GM12878 (cell line): ENCODE results near the gene FUNDC1. TPM values are rescaled to one million over a fixed set of nuclear protein-coding genes. Genes with fewer than 3 reads are reported as not detected.

Experiments used
- ATAC-seq: fragments of 200-7000 bp; cut with Tn5 transposase; 3 replicates; pipeline ENCODE4 v1.9.1; 2020; ENCODE audit warnings: mild to moderate bottlenecking, moderate library complexity
- BruUV-seq: library from RNA; stranded (reverse); fragments of 400-500 nt; replicated peaks from 2 replicates; lab custom pipeline; 2021; lab: Mats Ljungman, UMichigan
- CTCF ChIA-PET: fragments of 300-600 bp; sonication (Branson Sonifier 250); formaldehyde crosslinking; extraction: SDS; loops from one replicate; lab custom pipeline; 2021; ENCODE audit warnings: inconsistent platforms; lab: Yijun Ruan, JAX
- POLR2A ChIA-PET: fragments of 350-600 bp; formaldehyde crosslinking; extraction: SDS; loops from one replicate; lab custom pipeline; 2021; ENCODE audit warnings: inconsistent platforms; lab: Charles Lee
- RAD21 ChIA-PET: fragments of 300-600 bp; sonication (Branson Sonifier 250); formaldehyde crosslinking; loops from one replicate; lab custom pipeline; 2023; ENCODE audit warnings: antibody characterized with exemption; ENCODE audit not compliant: unreplicated experiment; lab: Charles Lee
- SMC1A ChIA-PET: fragments of 300-600 bp; sonication (Branson Sonifier 250); formaldehyde crosslinking; loops from one replicate; lab custom pipeline; 2023; ENCODE audit not compliant: unreplicated experiment, uncharacterized antibody; lab: Charles Lee
- DNase-seq: peaks from one replicate; pipeline ENCODE4 v3.0.0-alpha.2; 2011; ENCODE audit warnings: low read depth, low spot score
- FAIRE-seq: peaks from 3 replicates; lab custom pipeline; 2011; peaks lifted over from hg19 to GRCh38; lab: Jason Lieb, UNC
- H2AFZ ChIP-seq: 2 replicates; pipeline ENCODE4 v1.6.0; 2011; ENCODE audit warnings: low read depth, low read length, control low read depth; ENCODE audit not compliant: control insufficient read depth
- H3K27ac ChIP-seq: 2 replicates; pipeline ENCODE4 v1.5.1; 2011; ENCODE audit warnings: control low read depth; ENCODE audit not compliant: control insufficient read depth, insufficient read depth
- H3K27me3 ChIP-seq, 2 experiments: replicated peaks in 1 of 2; 2 replicates each; pipeline versions ENCODE4 v1.6.0 to v1.6.1; 2011; ENCODE audit warnings: low read length in 1 of 2; ENCODE audit not compliant: control insufficient read depth in 2 of 2, insufficient read depth in 2 of 2
- H3K36me3 ChIP-seq, 2 experiments: 2 replicates each; pipeline ENCODE4 v1.5.1; 2011; ENCODE audit warnings: low read length in 1 of 2; ENCODE audit not compliant: control insufficient read depth in 2 of 2, insufficient read depth in 2 of 2
- H3K4me1 ChIP-seq: 2 replicates; pipeline ENCODE4 v1.6.1; 2011; ENCODE audit warnings: mild to moderate bottlenecking, low read length, moderate library complexity, mixed read lengths; ENCODE audit not compliant: control insufficient read depth, insufficient read depth
- H3K4me2 ChIP-seq: 2 replicates; pipeline ENCODE4 v1.6.0; 2011; ENCODE audit warnings: control low read depth; ENCODE audit not compliant: control insufficient read depth, insufficient read depth
- H3K4me3 ChIP-seq: fragments of 200-600 bp; sonication (generic); 2 replicates; pipeline ENCODE4 v1.5.1; 2016
- H3K79me2 ChIP-seq: 2 replicates; pipeline ENCODE4 v1.6.0; 2011; ENCODE audit warnings: low read length; ENCODE audit not compliant: control insufficient read depth, insufficient read depth
- H3K9ac ChIP-seq: 2 replicates; pipeline ENCODE4 v1.8.0; 2011; ENCODE audit warnings: low read length, control low read depth, mixed read lengths; ENCODE audit not compliant: control insufficient read depth, insufficient read depth
- H3K9me3 ChIP-seq: replicated peaks from 3 replicates; pipeline ENCODE4 v1.5.1; 2011; ENCODE audit warnings: mild to moderate bottlenecking, low read length; ENCODE audit not compliant: control insufficient read depth, insufficient read depth
- H4K20me1 ChIP-seq: 2 replicates; pipeline ENCODE4 v1.6.0; 2011; ENCODE audit not compliant: control insufficient read depth, insufficient read depth
- BHLHE40 ChIP-seq, 2 experiments: fragments of 450-650 bp in 1 of 2; IDR thresholded peaks; 2 replicates each; pipeline ENCODE4 v1.6.1; 2011 to 2017; ENCODE audit warnings: low read depth in 2 of 2, borderline replicate concordance in 1 of 2, improper control_type of control experiment in 1 of 2, low read length in 1 of 2, mild to moderate bottlenecking in 1 of 2
- CEBPB ChIP-seq, 2 experiments: fragments of 150-350 bp in 1 of 2; IDR thresholded peaks; 2 replicates each; pipeline ENCODE4 v1.6.1; 2012 to 2014; ENCODE audit warnings: low read depth in 2 of 2, low read length in 2 of 2, borderline replicate concordance in 1 of 2, inconsistent platforms in 1 of 2
- CHD2 ChIP-seq: IDR thresholded peaks from 2 replicates; pipeline ENCODE4 v1.6.1; 2011; ENCODE audit warnings: low read depth, low read length, improper control_type of control experiment, borderline replicate concordance
- ELK1 ChIP-seq: IDR thresholded peaks from 2 replicates; pipeline ENCODE4 v1.6.1; 2012; ENCODE audit warnings: low read depth, low read length, improper control_type of control experiment
- EP300 ChIP-seq, 2 experiments: fragments of 150-350 bp in 1 of 2; IDR thresholded peaks; 2 replicates each; pipeline ENCODE4 v1.6.1; 2011 to 2012; ENCODE audit warnings: low read depth in 2 of 2, low read length in 2 of 2, borderline replicate concordance in 1 of 2, improper control_type of control experiment in 1 of 2, inconsistent platforms in 1 of 2; ENCODE audit not compliant: control insufficient read depth in 1 of 2
- HCFC1 ChIP-seq: fragments of 150-350 bp; IDR thresholded peaks from 2 replicates; pipeline ENCODE4 v1.6.1; 2014; ENCODE audit warnings: low read length
- IKZF2 ChIP-seq, 2 experiments: fragments of 450-650 bp; IDR thresholded peaks; 2 replicates each; pipeline ENCODE4 v1.6.1; 2017; ENCODE audit warnings: mild to moderate bottlenecking in 2 of 2, moderate library complexity in 2 of 2
- IRF3 ChIP-seq: fragments of 450-650 bp; IDR thresholded peaks from 2 replicates; pipeline ENCODE4 v1.6.1; 2014; ENCODE audit warnings: mild to moderate bottlenecking
- MTA3 ChIP-seq: IDR thresholded peaks from 2 replicates; pipeline ENCODE4 v1.6.1; 2012; ENCODE audit warnings: low read length, inconsistent platforms, borderline replicate concordance
- PKNOX1 ChIP-seq: fragments of 450-650 bp; IDR thresholded peaks from 2 replicates; pipeline ENCODE4 v1.6.1; 2016; ENCODE audit warnings: mild to moderate bottlenecking
- RAD21 ChIP-seq: IDR thresholded peaks from 2 replicates; pipeline ENCODE4 v1.6.1; 2011; ENCODE audit warnings: mild to moderate bottlenecking, low read depth, low read length, moderate library complexity; ENCODE audit not compliant: insufficient read depth
- RCOR1 ChIP-seq: conservative IDR thresholded peaks from 2 replicates; pipeline ENCODE4 v1.6.1; 2012; ENCODE audit warnings: low read depth, low read length, improper control_type of control experiment
- SMAD1 ChIP-seq: fragments of 450-650 bp; IDR thresholded peaks from 2 replicates; pipeline ENCODE4 v1.6.1; 2018; ENCODE audit warnings: mild to moderate bottlenecking, low read depth; ENCODE audit not compliant: partially characterized antibody
- SMC3 ChIP-seq: IDR thresholded peaks from 2 replicates; pipeline ENCODE4 v1.6.1; 2011; ENCODE audit warnings: low read length, improper control_type of control experiment, borderline replicate concordance
- TAF1 ChIP-seq: IDR thresholded peaks from 2 replicates; pipeline ENCODE4 v1.6.1; 2011; ENCODE audit warnings: mild to moderate bottlenecking, low read depth, low read length, borderline replicate concordance
- TCF12 ChIP-seq: IDR thresholded peaks from 2 replicates; pipeline ENCODE4 v1.6.1; 2011; ENCODE audit warnings: low read depth, mild to moderate bottlenecking, low read length
- ZNF592 ChIP-seq: fragments of 450-650 bp; IDR thresholded peaks from 2 replicates; pipeline ENCODE4 v1.6.1; 2017; ENCODE audit warnings: mild to moderate bottlenecking, moderate library complexity
- WGBS: methylation state at CpG from one replicate; pipeline ENCODE4 v1.1.6; 2016; ENCODE audit warnings: low lambda C conversion rate; ENCODE audit not compliant: insufficient replicate concordance, insufficient coverage; ENCODE audit errors: missing lambda C conversion rate; 5-methylcytosine and 5-hydroxymethylcytosine counted together
- in situ Hi-C: fragments of 300-500 bp; cut with MboI; formaldehyde crosslinking; loops from 9 replicates; pipeline ENCODE4 v1.14.3; 2018; ENCODE audit warnings: mixed read lengths
- intact Hi-C: fragments of 100-400 bp; cut with micrococcal nuclease; formaldehyde crosslinking; loops from one replicate; pipeline ENCODE4 v1.14.2; 2022; ENCODE audit not compliant: unreplicated experiment
- polyA plus RNA-seq, 11 experiments: library from polyadenylated mRNA; depleted of rRNA in 4 of 11; unstranded in 6 of 11; stranded (reverse) in 5 of 11; fragments of >200 nt; fragmentation: Nextera tagmentation in 4 of 11; fragmentation: Illumina TruSeq in 1 of 11; extraction: Ambion mirVana in 4 of 11; extraction: Trizol in 1 of 11; gene quantifications; 1 replicate in 1 of 11; 2 replicates in 10 of 11; pipeline versions ENCODE4 v1.2.1 to v1.2.3, GENCODE V29; 2011 to 2016; ENCODE audit warnings: inconsistent platforms in 2 of 11, missing spikeins in 2 of 11, low read depth in 1 of 11
- total RNA-seq, 4 experiments: library from RNA; depleted of rRNA in 3 of 4; stranded (reverse); fragments of >200 nt in 3 of 4; fragmentation: Illumina TruSeq in 1 of 4; extraction: Trizol in 1 of 4; gene quantifications; 2 replicates each; pipeline versions ENCODE4 v1.2.1 to v1.2.3, GENCODE V29; 2013 to 2021

Gene FUNDC1
- total and polyA plus RNA-seq, 10 of the 15 experiments (the other 5 are each of a cell fraction or from before 2014, with no cell fraction given): 10.0 to 25.1 (median 16.8) TPM

GRCh38 chrX:44483965-44484606, 58.6 kb downstream of the FUNDC1 start:
- no peak for ATAC-seq
- Histone ChIP-seq H2AFZ (no peak overlapping the region), H3K4me3 (no peak overlapping the region), H3K9ac (no peak overlapping the region), H3K4me2 (no peak overlapping the region), H3K27ac (no peak overlapping the region), H3K36me3 (no peaks in the 10 kb centered on the region), H3K27me3 (no peaks in the 10 kb centered on the region), H3K4me1 (no peaks in the 10 kb centered on the region), H3K9me3 (no peaks in the 10 kb centered on the region; the same call in 2 of the 3 replicates), H4K20me1 (no peaks in the 10 kb centered on the region), H3K79me2 (no peaks in the 10 kb centered on the region)
- no peak for DNase-seq
- 52% methylated on average over 8 of the region's 8 CpGs for WGBS
- no peak for FAIRE-seq
- ChIA-PET RAD21 (no interaction called here), POLR2A (no interaction called here), SMC1A (interaction anchor here (1.6 kb wide), 1 partner anchor 20 kb away, joined by 4 read pairs; no protein-coding TSS in a partner anchor), CTCF (no interaction called here)
- BruUV-seq: no TSS peak
- intact Hi-C loops (no loop called here), in situ Hi-C loops (no loop called here)
- no peak for TF ChIP-seq CHD2
- no peak for TF ChIP-seq SMAD1
- no peak for TF ChIP-seq TAF1
- no peak for TF ChIP-seq CEBPB (IDR thresholded peaks at IDR 0.05; ENCODE audit: borderline replicate concordance in 1 of 2, low read depth in 2 of 2, low read length in 2 of 2)
- no peak for TF ChIP-seq MTA3
- no peak for TF ChIP-seq RCOR1
- TF ChIP-seq PKNOX1: no peak
- no peak for TF ChIP-seq ZNF592
- TF ChIP-seq BHLHE40 (IDR thresholded peaks at IDR 0.05; ENCODE audit: borderline replicate concordance in 1 of 2, low read depth in 2 of 2, low read length in 1 of 2): no peak
- TF ChIP-seq SMC3: no peak
- TF ChIP-seq EP300 (IDR thresholded peaks at IDR 0.05; ENCODE audit: borderline replicate concordance in 1 of 2, control insufficient read depth in 1 of 2, low read depth in 2 of 2, low read length in 2 of 2): no peak
- no peak for TF ChIP-seq TCF12
- TF ChIP-seq IKZF2 (IDR thresholded peaks at IDR 0.05): no peak
- no peak for TF ChIP-seq IRF3
- TF ChIP-seq ELK1: no peak
- TF ChIP-seq HCFC1: no peak
- TF ChIP-seq RAD21: no peak
